OCI-LY3 (cell line): ENCODE results near the gene SRL.

Experiments
- H2AFZ ChIP-seq: fragments of 200-600, 300-600 bp; shearing (Covaris generic); 2 replicates; pipeline ENCODE4 v1.6.0; 2014; ENCODE audit warnings: antibody characterized with exemption, low read depth, low read length
- H3K27ac ChIP-seq: fragments of 200-600, 300-600 bp; sonication (generic); 2 replicates; pipeline ENCODE4 v1.5.1; 2014; ENCODE audit warnings: mild to moderate bottlenecking, low read length, moderate library complexity, mixed read lengths
- H3K27me3 ChIP-seq: fragments of 200-600, 300-600 bp; sonication (generic); 2 replicates; pipeline ENCODE4 v1.6.1; 2014; ENCODE audit warnings: low read depth, low read length, mixed read lengths
- H3K36me3 ChIP-seq: fragments of 200-600, 300-600 bp; sonication (generic); replicated peaks from 2 replicates; pipeline ENCODE3; 2014; ENCODE audit warnings: low read depth, low read length, mixed read lengths
- H3K4me1 ChIP-seq: fragments of 300-600, 200-600 bp; sonication (generic); 2 replicates; pipeline ENCODE4 v1.6.1; 2014; ENCODE audit warnings: low read length, mixed read lengths
- H3K4me2 ChIP-seq: fragments of 200-600, 300-600 bp; sonication (generic); 2 replicates; pipeline ENCODE4 v1.6.1; 2014; ENCODE audit warnings: low read length, mixed read lengths
- H3K4me3 ChIP-seq: fragments of 300-600, 200-600 bp; sonication (generic); 2 replicates; pipeline ENCODE4 v1.5.1; 2014; ENCODE audit warnings: antibody characterized with exemption, mild to moderate bottlenecking, low read length, moderate library complexity
- H3K79me2 ChIP-seq: fragments of 300-600, 200-600 bp; shearing (Covaris generic); 2 replicates; pipeline ENCODE4 v1.6.1; 2014; ENCODE audit warnings: mild to moderate bottlenecking, low read length, mixed read lengths
- H3K9ac ChIP-seq: fragments of 300-600, 200-600 bp; shearing (Covaris generic); 2 replicates; pipeline ENCODE4 v1.6.0; 2014; ENCODE audit warnings: mild to moderate bottlenecking, low read length, moderate library complexity
- H3K9me3 ChIP-seq: fragments of 200-600, 300-600 bp; shearing (Covaris generic); 2 replicates; pipeline ENCODE4 v1.6.1; 2014; ENCODE audit warnings: low read length, mixed read lengths; ENCODE audit not compliant: insufficient read depth
- H4K20me1 ChIP-seq: fragments of 200-600, 300-600 bp; sonication (generic); 2 replicates; pipeline ENCODE4 v1.6.1; 2016; ENCODE audit warnings: low read length, mixed read lengths; ENCODE audit not compliant: insufficient read depth
- EZH2phosphoT487 ChIP-seq: fragments of 200-600 bp; shearing (Covaris generic); IDR thresholded peaks from 2 replicates; pipeline ENCODE4 v1.6.1; 2018; ENCODE audit warnings: antibody characterized with exemption, mixed run types, low read depth
- TF ChIP-seq, protein P1 (sequence below): fragments of 200-600, 300-600 bp; sonication (generic); IDR thresholded peaks from 2 replicates; pipeline ENCODE4 v1.5.1; 2014; ENCODE audit warnings: antibody characterized with exemption, low read length, low read depth

Gene SRL

DNA sequence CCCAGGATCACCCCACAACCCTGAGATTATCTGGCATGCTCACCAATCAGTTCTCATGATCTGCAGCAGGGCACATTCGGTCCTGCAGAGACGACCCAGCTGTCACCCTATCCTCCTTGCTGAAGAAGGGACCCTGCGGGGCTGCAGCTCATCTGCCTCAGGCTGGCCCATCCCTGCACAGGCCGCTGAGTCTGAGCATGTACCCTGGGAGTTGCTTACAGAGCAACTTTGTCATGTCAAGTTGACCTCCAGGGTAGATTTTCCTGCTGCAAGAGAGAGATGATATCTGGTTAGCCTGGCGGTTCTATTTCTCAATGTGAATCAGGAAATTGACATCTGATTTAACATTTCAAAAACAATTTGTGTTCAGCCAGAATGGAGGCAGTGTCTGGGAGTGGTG is 89.6 kb downstream of the SRL start:
- no peaks in the 10 kb centered on the region for H3K27me3 ChIP-seq
- no peaks in the 10 kb centered on the region for H3K36me3 ChIP-seq
- H3K4me3 ChIP-seq, result no peak overlapping the region
- TF ChIP-seq EZH2phosphoT487, result no peak
- TF ChIP-seq, protein P1, sequence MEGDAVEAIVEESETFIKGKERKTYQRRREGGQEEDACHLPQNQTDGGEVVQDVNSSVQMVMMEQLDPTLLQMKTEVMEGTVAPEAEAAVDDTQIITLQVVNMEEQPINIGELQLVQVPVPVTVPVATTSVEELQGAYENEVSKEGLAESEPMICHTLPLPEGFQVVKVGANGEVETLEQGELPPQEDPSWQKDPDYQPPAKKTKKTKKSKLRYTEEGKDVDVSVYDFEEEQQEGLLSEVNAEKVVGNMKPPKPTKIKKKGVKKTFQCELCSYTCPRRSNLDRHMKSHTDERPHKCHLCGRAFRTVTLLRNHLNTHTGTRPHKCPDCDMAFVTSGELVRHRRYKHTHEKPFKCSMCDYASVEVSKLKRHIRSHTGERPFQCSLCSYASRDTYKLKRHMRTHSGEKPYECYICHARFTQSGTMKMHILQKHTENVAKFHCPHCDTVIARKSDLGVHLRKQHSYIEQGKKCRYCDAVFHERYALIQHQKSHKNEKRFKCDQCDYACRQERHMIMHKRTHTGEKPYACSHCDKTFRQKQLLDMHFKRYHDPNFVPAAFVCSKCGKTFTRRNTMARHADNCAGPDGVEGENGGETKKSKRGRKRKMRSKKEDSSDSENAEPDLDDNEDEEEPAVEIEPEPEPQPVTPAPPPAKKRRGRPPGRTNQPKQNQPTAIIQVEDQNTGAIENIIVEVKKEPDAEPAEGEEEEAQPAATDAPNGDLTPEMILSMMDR, result no peak
- H3K4me2 ChIP-seq, result no peak overlapping the region
- H3K4me1 ChIP-seq, result no peaks in the 10 kb centered on the region
- H3K79me2 ChIP-seq, result no peaks in the 10 kb centered on the region
- no peaks in the 10 kb centered on the region for H3K9me3 ChIP-seq
- H4K20me1 ChIP-seq, result no peaks in the 10 kb centered on the region
- no peak overlapping the region for H3K27ac ChIP-seq
- no peak overlapping the region for H2AFZ ChIP-seq
- no peak overlapping the region for H3K9ac ChIP-seq

DNA sequence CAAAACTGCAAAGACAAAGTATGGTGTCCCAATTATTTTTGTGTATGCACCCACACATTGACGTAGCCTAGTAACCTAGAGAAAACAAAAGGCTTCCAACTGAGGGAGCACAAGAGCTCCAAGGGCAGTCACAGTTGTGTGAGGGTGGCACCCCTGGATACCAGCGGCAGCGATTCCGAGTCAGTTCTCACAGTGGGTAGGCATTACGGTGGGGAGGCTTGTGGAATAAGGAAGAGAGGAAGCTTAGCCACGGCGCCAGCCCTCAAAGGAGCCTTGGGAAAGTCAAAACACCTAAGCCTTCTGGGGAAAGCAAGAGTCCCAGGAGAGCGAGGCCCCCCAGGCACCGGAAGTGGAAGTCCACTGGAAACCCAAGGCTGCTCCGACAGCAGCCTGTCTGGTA is 94.6 kb downstream of the SRL start:
- Histone ChIP-seq H3K27me3 (no peaks in the 10 kb centered on the region), H3K27ac (no peak overlapping the region), H3K9me3 (no peaks in the 10 kb centered on the region), H3K9ac (no peak overlapping the region), H3K4me2 (no peak overlapping the region), H3K4me1 (peaks cover 3% of the 10 kb centered on the region; the same call in 1 of the 2 replicates), H2AFZ (no peak overlapping the region), H3K79me2 (no peaks in the 10 kb centered on the region), H4K20me1 (no peaks in the 10 kb centered on the region), H3K4me3 (no peak overlapping the region), H3K36me3 (no peaks in the 10 kb centered on the region)
- TF ChIP-seq, protein P1, result no peak
- TF ChIP-seq EZH2phosphoT487, result no peak

GRCh38 chr16:4142268-4142667 is 99.6 kb downstream of the SRL start:
- H2AFZ ChIP-seq, result no peak overlapping the region
- H3K4me1 ChIP-seq, result peaks cover 14% of the 10 kb centered on the region
- H3K27me3 ChIP-seq, result no peaks in the 10 kb centered on the region
- H3K27ac ChIP-seq, result no peak overlapping the region
- no peak overlapping the region for H3K4me2 ChIP-seq
- TF ChIP-seq, protein P1, result no peak
- no peak for TF ChIP-seq EZH2phosphoT487
- no peaks in the 10 kb centered on the region for H3K36me3 ChIP-seq
- H3K4me3 ChIP-seq, result no peak overlapping the region
- H3K9me3 ChIP-seq, result no peaks in the 10 kb centered on the region
- no peaks in the 10 kb centered on the region for H4K20me1 ChIP-seq
- H3K79me2 ChIP-seq, result no peaks in the 10 kb centered on the region
- no peak overlapping the region for H3K9ac ChIP-seq

GRCh38 chr16:4141604-4142003 is 100.3 kb downstream of the SRL start:
- no peak overlapping the region for H3K4me3 ChIP-seq
- no peak overlapping the region for H3K9ac ChIP-seq
- no peaks in the 10 kb centered on the region for H3K36me3 ChIP-seq
- no peaks in the 10 kb centered on the region for H3K9me3 ChIP-seq
- TF ChIP-seq, protein P1, result no peak
- no peak for TF ChIP-seq EZH2phosphoT487
- H3K27ac ChIP-seq, result no peak overlapping the region
- H4K20me1 ChIP-seq, result no peaks in the 10 kb centered on the region
- H3K4me1 ChIP-seq, result peaks cover 14% of the 10 kb centered on the region
- no peak overlapping the region for H2AFZ ChIP-seq
- no peaks in the 10 kb centered on the region for H3K27me3 ChIP-seq
- no peak overlapping the region for H3K4me2 ChIP-seq
- no peaks in the 10 kb centered on the region for H3K79me2 ChIP-seq
